H1 (cell line): ENCODE results near the gene OR11H6. TPM values are rescaled to one million over a fixed set of nuclear protein-coding genes. Genes with fewer than 3 reads are reported as not detected.

Experiments used
- CTCF ChIA-PET: fragments of 300-600 bp; sonication (Branson Sonifier 250); formaldehyde crosslinking; loops from one replicate; lab custom pipeline; 2021; ENCODE audit not compliant: partially characterized antibody; lab: Charles Lee
- POLR2A ChIA-PET: fragments of 300-600 bp; sonication (Branson Sonifier 250); formaldehyde crosslinking; loops from one replicate; lab custom pipeline; 2021; ENCODE audit warnings: inconsistent platforms; ENCODE audit not compliant: partially characterized antibody; lab: Charles Lee
- DNase-seq, 2 experiments: peaks; one replicate each; pipeline versions ENCODE4 v3.0.0 to v3.0.0-alpha.2; 2010 to 2022; ENCODE audit warnings: low spot score in 2 of 2, low read depth in 1 of 2, mixed read lengths in 1 of 2
- FAIRE-seq: peaks from 2 replicates; lab custom pipeline; 2011; peaks lifted over from hg19 to GRCh38; lab: Jason Lieb, UNC
- H2AFZ ChIP-seq: 2 replicates; pipeline ENCODE4 v1.8.1; 2012; ENCODE audit warnings: low read length, inconsistent platforms
- H2AK5ac ChIP-seq: 2 replicates; pipeline ENCODE4 v1.6.1; 2013; ENCODE audit warnings: low read depth, low read length
- H2BK120ac ChIP-seq: replicated peaks from 2 replicates; pipeline ENCODE3; 2013; ENCODE audit warnings: low read depth, low read length, inconsistent platforms
- H2BK12ac ChIP-seq: 2 replicates; pipeline ENCODE4 v1.6.1; 2013; ENCODE audit warnings: low read depth, low read length
- H2BK15ac ChIP-seq: 2 replicates; pipeline ENCODE4 v1.6.1; 2013; ENCODE audit warnings: low read length
- H2BK20ac ChIP-seq: 2 replicates; pipeline ENCODE4 v1.6.1; 2013; ENCODE audit warnings: low read length
- H2BK5ac ChIP-seq: 2 replicates; pipeline ENCODE4 v1.6.1; 2013; ENCODE audit warnings: low read depth, low read length
- H3K14ac ChIP-seq: 2 replicates; pipeline ENCODE4 v1.6.1; 2013; ENCODE audit warnings: inconsistent platforms; ENCODE audit not compliant: insufficient read length
- H3K18ac ChIP-seq: 2 replicates; pipeline ENCODE4 v1.6.1; 2013; ENCODE audit warnings: low read length; ENCODE audit errors: extremely low read depth
- H3K23ac ChIP-seq: 2 replicates; pipeline ENCODE4 v1.6.1; 2013; ENCODE audit warnings: inconsistent platforms; ENCODE audit not compliant: insufficient read length
- H3K23me2 ChIP-seq: 2 replicates; pipeline ENCODE4 v1.6.1; 2013; ENCODE audit warnings: low read depth, low read length
- H3K27ac ChIP-seq: 2 replicates; pipeline ENCODE4 v1.6.1; 2011; ENCODE audit warnings: low read depth, low read length, inconsistent platforms
- H3K27me3 ChIP-seq, 4 experiments: replicated peaks in 1 of 4; 1 replicate in 1 of 4; 2 replicates in 3 of 4; pipeline versions ENCODE4 v1.6.1 to v1.8.1; 2011 to 2013; ENCODE audit warnings: low read length in 3 of 4, mild to moderate bottlenecking in 3 of 4, inconsistent platforms in 2 of 4, mixed read lengths in 2 of 4, moderate library complexity in 1 of 4; ENCODE audit not compliant: control insufficient read depth in 3 of 4, insufficient read depth in 3 of 4; ENCODE audit errors: extremely low read depth in 1 of 4
- H3K36me3 ChIP-seq, 4 experiments: 2 replicates each; pipeline versions ENCODE4 v1.6.1 to v1.8.1; 2011 to 2013; ENCODE audit warnings: mild to moderate bottlenecking in 4 of 4, low read length in 3 of 4, moderate library complexity in 2 of 4, control low read depth in 1 of 4, inconsistent platforms in 1 of 4; ENCODE audit not compliant: insufficient read depth in 4 of 4, control insufficient read depth in 2 of 4
- H3K4ac ChIP-seq: replicated peaks from 2 replicates; pipeline ENCODE3; 2013; ENCODE audit warnings: low read length, low read depth, mixed read lengths, inconsistent platforms; ENCODE audit not compliant: insufficient read length
- H3K4me1 ChIP-seq, 4 experiments: replicated peaks in 1 of 4; 1 replicate in 1 of 4; 2 replicates in 3 of 4; pipeline versions ENCODE4 v1.6.1 to v1.8.1; 2011 to 2013; ENCODE audit warnings: low read length in 3 of 4, inconsistent platforms in 2 of 4, mixed read lengths in 1 of 4; ENCODE audit not compliant: insufficient read depth in 4 of 4, control insufficient read depth in 3 of 4
- H3K4me2 ChIP-seq, 2 experiments: 2 replicates each; pipeline versions ENCODE4 v1.6.1 to v1.8.1; 2011 to 2013; ENCODE audit warnings: low read depth in 2 of 2, low read length in 2 of 2, control low read depth in 1 of 2, inconsistent platforms in 1 of 2, mild to moderate bottlenecking in 1 of 2; ENCODE audit not compliant: insufficient read depth in 1 of 2
- H3K4me3 ChIP-seq, 4 experiments: fragments of 200-600, 300-600 bp in 1 of 4; sonication (generic), shearing (Covaris generic), sonication (Bioruptor Twin) in 1 of 4; 2 replicates each; pipeline versions ENCODE4 v1.5.1 to v1.8.1; 2011 to 2016; ENCODE audit warnings: low read length in 4 of 4, low read depth in 3 of 4, control low read depth in 2 of 4, inconsistent platforms in 2 of 4, mild to moderate bottlenecking in 2 of 4, mixed read lengths in 1 of 4, moderate library complexity in 1 of 4; ENCODE audit not compliant: insufficient read depth in 2 of 4; ENCODE audit errors: extremely low read depth in 1 of 4
- H3K56ac ChIP-seq: replicated peaks from 2 replicates; pipeline ENCODE3; 2013; ENCODE audit warnings: low read depth, mild to moderate bottlenecking, mixed read lengths, low read length, inconsistent platforms; ENCODE audit not compliant: insufficient read length
- H3K79me1 ChIP-seq: 2 replicates; pipeline ENCODE4 v1.6.1; 2013; ENCODE audit warnings: low read depth, low read length, control low read depth
- H3K79me2 ChIP-seq, 2 experiments: 2 replicates each; pipeline versions ENCODE4 v1.6.1 to v1.8.1; 2012 to 2013; ENCODE audit warnings: low read length in 2 of 2, mild to moderate bottlenecking in 2 of 2, inconsistent platforms in 1 of 2; ENCODE audit not compliant: insufficient read depth in 2 of 2, control insufficient read depth in 1 of 2
- H3K9ac ChIP-seq, 4 experiments: replicated peaks in 1 of 4; 1 replicate in 1 of 4; 2 replicates in 3 of 4; pipeline versions ENCODE4 v1.6.1 to v1.8.1; 2011 to 2013; ENCODE audit warnings: low read depth in 3 of 4, low read length in 3 of 4, control low read depth in 2 of 4, mild to moderate bottlenecking in 2 of 4, moderate library complexity in 2 of 4, inconsistent platforms in 1 of 4; ENCODE audit errors: extremely low read depth in 1 of 4
- H3K9me3 ChIP-seq, 2 experiments: 2 replicates each; pipeline versions ENCODE4 v1.6.1 to v1.8.1; 2012 to 2013; ENCODE audit warnings: mild to moderate bottlenecking in 2 of 2, moderate library complexity in 2 of 2, control low read depth in 1 of 2, inconsistent platforms in 1 of 2, low read depth in 1 of 2, low read length in 1 of 2, mixed read lengths in 1 of 2; ENCODE audit not compliant: insufficient read depth in 2 of 2
- H4K20me1 ChIP-seq, 2 experiments: replicated peaks in 1 of 2; 2 replicates each; pipeline versions ENCODE3 to v1.8.1; 2011 to 2013; ENCODE audit warnings: inconsistent platforms in 2 of 2, low read length in 2 of 2, mild to moderate bottlenecking in 1 of 2; ENCODE audit not compliant: insufficient read depth in 2 of 2, control insufficient read depth in 1 of 2
- H4K5ac ChIP-seq: 2 replicates; pipeline ENCODE4 v1.6.1; 2013; ENCODE audit warnings: low read length, low read depth, mixed read lengths, inconsistent platforms; ENCODE audit not compliant: insufficient read length
- H4K8ac ChIP-seq: 2 replicates; pipeline ENCODE4 v1.8.0; 2013; ENCODE audit warnings: mild to moderate bottlenecking, moderate library complexity, low read length, inconsistent platforms; ENCODE audit not compliant: insufficient read depth; ENCODE audit errors: extremely low read depth
- H4K91ac ChIP-seq: replicated peaks from 2 replicates; pipeline ENCODE3; 2013; ENCODE audit warnings: low read length, mixed read lengths, inconsistent platforms; ENCODE audit not compliant: insufficient read length
- BACH1 ChIP-seq: IDR thresholded peaks from 2 replicates; pipeline ENCODE4 v1.6.1; 2012; ENCODE audit warnings: low read length, improper control_type of control experiment
- BCL11A ChIP-seq, 2 experiments: IDR thresholded peaks; one replicate each; pipeline ENCODE4 v1.6.1; 2011; ENCODE audit warnings: low read depth in 2 of 2, low read length in 2 of 2, mild to moderate bottlenecking in 2 of 2
- CHD1 ChIP-seq: IDR thresholded peaks from 2 replicates; pipeline ENCODE4 v1.6.1; 2012; ENCODE audit warnings: low read depth, low read length, improper control_type of control experiment
- CTBP2 ChIP-seq: IDR thresholded peaks from 2 replicates; pipeline ENCODE4 v1.7.0; 2011; ENCODE audit warnings: borderline replicate concordance, mild to moderate bottlenecking, moderate library complexity, mixed read lengths, low read length; ENCODE audit not compliant: insufficient read depth, insufficient read length
- NANOG ChIP-seq: IDR thresholded peaks from 2 replicates; pipeline ENCODE4 v1.6.1; 2011; ENCODE audit warnings: low read length, low read depth, mild to moderate bottlenecking, inconsistent platforms; ENCODE audit not compliant: insufficient read depth, poor library complexity, severe bottlenecking
- NRF1 ChIP-seq: IDR thresholded peaks from 2 replicates; pipeline ENCODE4 v1.6.1; 2011; ENCODE audit warnings: mild to moderate bottlenecking, low read depth, low read length, improper control_type of control experiment
- WGBS, 2 experiments: shearing (Covaris generic) in 1 of 2; methylation state at CpG; one replicate each; pipeline versions ENCODE4 v1.1.6 to v1.1.7; 2013 to 2015; ENCODE audit warnings: low lambda C conversion rate in 2 of 2, mixed read lengths in 2 of 2, inconsistent platforms in 1 of 2, low coverage in 1 of 2, missing lambda C conversion rate in 1 of 2; ENCODE audit not compliant: insufficient replicate concordance in 2 of 2, insufficient coverage in 1 of 2, insufficient read length in 1 of 2; ENCODE audit errors: extremely low coverage in 1 of 2, missing lambda C conversion rate in 1 of 2; 5-methylcytosine and 5-hydroxymethylcytosine counted together
- polyA plus RNA-seq, 7 experiments: library from polyadenylated mRNA; depleted of rRNA in 3 of 7; stranded (reverse) in 5 of 7; unstranded in 2 of 7; fragments of >200 nt in 5 of 7; fragments of 200-250 nt in 2 of 7; gene quantifications; 1 replicate in 5 of 7; 2 replicates in 1 of 7; 4 replicates in 1 of 7; pipeline versions ENCODE4 v1.2.1 to v1.2.3, GENCODE V29; 2011 to 2013; ENCODE audit warnings: missing spikeins in 2 of 7, mixed read lengths in 2 of 7
- total RNA-seq: library from RNA; stranded (reverse); fragmentation: NEBNext Ultra II Directional; extraction: Animal tissue kit (Norgen Biotek cat#: 25700); gene quantifications from 2 replicates; pipeline ENCODE4 v1.2.1, GENCODE V29; 2021
- TF ChIP-seq, protein P1 (sequence below): IDR thresholded peaks from 2 replicates; pipeline ENCODE4 v1.6.1; 2012; ENCODE audit warnings: low read length, inconsistent platforms
- TF ChIP-seq, protein P2 (sequence below): IDR thresholded peaks from 2 replicates; pipeline ENCODE4 v1.6.1; 2011; ENCODE audit warnings: low read length, improper control_type of control experiment

The OR11H6 gene
- total and polyA plus RNA-seq, 2 of the 8 experiments (the other 6 are each of a cell fraction or from before 2014, with no cell fraction given) = not detected

- no peak overlapping the region for H3K4me2 ChIP-seq
- H4K5ac ChIP-seq = no peak overlapping the region
- H3K79me1 ChIP-seq = no peaks in the 10 kb centered on the region
- FAIRE-seq (no peak), DNase-seq (no peak)
- no peaks in the 10 kb centered on the region for H3K36me3 ChIP-seq
- H3K4me3 ChIP-seq = no peak overlapping the region
- ChIA-PET POLR2A (no interaction called here), CTCF (no interaction called here)
- H3K79me2 ChIP-seq = no peaks in the 10 kb centered on the region
- H3K18ac ChIP-seq = no peak overlapping the region
- H3K23ac ChIP-seq = no peak overlapping the region
- TF ChIP-seq NRF1 (no peak), CHD1 (no peak), BACH1 (no peak), BCL11A (IDR thresholded peaks at IDR 0.05; ENCODE audit: low read depth in 2 of 2, low read length in 2 of 2) (no peak), CTBP2 (no peak), NANOG (no peak)
- TF ChIP-seq, protein P1, sequence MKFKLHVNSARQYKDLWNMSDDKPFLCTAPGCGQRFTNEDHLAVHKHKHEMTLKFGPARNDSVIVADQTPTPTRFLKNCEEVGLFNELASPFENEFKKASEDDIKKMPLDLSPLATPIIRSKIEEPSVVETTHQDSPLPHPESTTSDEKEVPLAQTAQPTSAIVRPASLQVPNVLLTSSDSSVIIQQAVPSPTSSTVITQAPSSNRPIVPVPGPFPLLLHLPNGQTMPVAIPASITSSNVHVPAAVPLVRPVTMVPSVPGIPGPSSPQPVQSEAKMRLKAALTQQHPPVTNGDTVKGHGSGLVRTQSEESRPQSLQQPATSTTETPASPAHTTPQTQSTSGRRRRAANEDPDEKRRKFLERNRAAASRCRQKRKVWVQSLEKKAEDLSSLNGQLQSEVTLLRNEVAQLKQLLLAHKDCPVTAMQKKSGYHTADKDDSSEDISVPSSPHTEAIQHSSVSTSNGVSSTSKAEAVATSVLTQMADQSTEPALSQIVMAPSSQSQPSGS = no peak
- TF ChIP-seq, protein P2, sequence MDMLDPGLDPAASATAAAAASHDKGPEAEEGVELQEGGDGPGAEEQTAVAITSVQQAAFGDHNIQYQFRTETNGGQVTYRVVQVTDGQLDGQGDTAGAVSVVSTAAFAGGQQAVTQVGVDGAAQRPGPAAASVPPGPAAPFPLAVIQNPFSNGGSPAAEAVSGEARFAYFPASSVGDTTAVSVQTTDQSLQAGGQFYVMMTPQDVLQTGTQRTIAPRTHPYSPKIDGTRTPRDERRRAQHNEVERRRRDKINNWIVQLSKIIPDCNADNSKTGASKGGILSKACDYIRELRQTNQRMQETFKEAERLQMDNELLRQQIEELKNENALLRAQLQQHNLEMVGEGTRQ = no peak
- H3K23me2 ChIP-seq = peaks cover 2% of the 10 kb centered on the region; the same call in 1 of the 2 replicates
- H3K4me1 ChIP-seq = no peaks in the 10 kb centered on the region
- H4K20me1 ChIP-seq = no peaks in the 10 kb centered on the region
- WGBS, 2 experiments = 62% methylated on average over 2 of the region's 2 CpGs; no CpG with 5 or more reads in 1 of the 2 experiments
- H3K27me3 ChIP-seq = no peaks in the 10 kb centered on the region
- H4K91ac ChIP-seq = no peak overlapping the region
- no peak overlapping the region for H2BK120ac ChIP-seq
- no peak overlapping the region for H2BK15ac ChIP-seq
- no peak overlapping the region for H2AFZ ChIP-seq
- H3K27ac ChIP-seq = no peak overlapping the region
- H3K14ac ChIP-seq = no peak overlapping the region
- H3K4ac ChIP-seq = no peak overlapping the region
- no peak overlapping the region for H2AK5ac ChIP-seq
- no peak overlapping the region for H2BK20ac ChIP-seq
- H3K9ac ChIP-seq = no peak overlapping the region
- no peak overlapping the region for H2BK5ac ChIP-seq
- peaks cover 63 to 67% of the 10 kb centered on the region in 2 experiments for H3K9me3 ChIP-seq
- no peak overlapping the region for H4K8ac ChIP-seq
- H3K56ac ChIP-seq = no peak overlapping the region
- H2BK12ac ChIP-seq = no peak overlapping the region
These were observed 43.0 kb upstream of the OR11H6 start for GRCh38 chr14:20180486-20180885.
